ENCODE data around the gene BTBD9.

Gene BTBD9

DNA sequence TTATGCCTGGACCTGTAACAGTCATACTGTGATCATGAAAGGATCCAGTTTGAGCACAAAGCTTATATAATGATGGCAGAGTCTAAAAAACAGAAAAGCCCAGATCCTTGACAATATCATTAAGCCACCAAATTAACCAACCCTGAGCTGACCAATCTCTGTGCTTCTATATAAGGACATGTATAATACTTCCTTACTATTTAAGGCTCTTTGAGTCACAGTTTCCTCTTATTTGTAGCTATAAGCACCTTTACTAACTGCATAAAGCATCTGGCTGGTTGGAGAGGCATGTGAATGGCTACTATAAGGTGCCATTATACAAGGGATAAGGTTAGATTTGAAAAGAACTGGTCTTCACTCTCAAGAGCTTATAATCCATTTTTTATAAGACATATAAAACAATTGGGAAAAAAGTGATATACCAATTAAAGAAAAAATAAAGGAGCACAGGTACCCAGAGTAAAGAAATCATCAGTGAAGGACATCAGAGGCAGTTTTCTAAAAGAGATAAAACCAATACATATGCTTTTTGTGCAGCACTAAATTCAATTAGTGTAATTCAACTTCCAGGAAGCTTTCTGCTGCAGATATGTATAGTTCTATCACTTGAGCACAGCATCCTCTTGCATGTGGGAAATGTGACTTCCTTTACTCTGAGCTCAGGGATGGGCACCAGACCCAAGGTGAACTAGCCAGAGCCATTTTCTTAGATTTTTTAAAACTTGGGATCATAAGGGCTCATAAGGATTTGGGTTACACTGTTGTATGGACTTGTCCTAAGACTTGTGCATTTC lies 121.0 kb downstream of the BTBD9 start:
- TF ChIP-seq, protein P1, sequence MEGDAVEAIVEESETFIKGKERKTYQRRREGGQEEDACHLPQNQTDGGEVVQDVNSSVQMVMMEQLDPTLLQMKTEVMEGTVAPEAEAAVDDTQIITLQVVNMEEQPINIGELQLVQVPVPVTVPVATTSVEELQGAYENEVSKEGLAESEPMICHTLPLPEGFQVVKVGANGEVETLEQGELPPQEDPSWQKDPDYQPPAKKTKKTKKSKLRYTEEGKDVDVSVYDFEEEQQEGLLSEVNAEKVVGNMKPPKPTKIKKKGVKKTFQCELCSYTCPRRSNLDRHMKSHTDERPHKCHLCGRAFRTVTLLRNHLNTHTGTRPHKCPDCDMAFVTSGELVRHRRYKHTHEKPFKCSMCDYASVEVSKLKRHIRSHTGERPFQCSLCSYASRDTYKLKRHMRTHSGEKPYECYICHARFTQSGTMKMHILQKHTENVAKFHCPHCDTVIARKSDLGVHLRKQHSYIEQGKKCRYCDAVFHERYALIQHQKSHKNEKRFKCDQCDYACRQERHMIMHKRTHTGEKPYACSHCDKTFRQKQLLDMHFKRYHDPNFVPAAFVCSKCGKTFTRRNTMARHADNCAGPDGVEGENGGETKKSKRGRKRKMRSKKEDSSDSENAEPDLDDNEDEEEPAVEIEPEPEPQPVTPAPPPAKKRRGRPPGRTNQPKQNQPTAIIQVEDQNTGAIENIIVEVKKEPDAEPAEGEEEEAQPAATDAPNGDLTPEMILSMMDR (IDR thresholded peaks at IDR 0.05; ENCODE audit: low read depth, low read length), result no peak

DNA sequence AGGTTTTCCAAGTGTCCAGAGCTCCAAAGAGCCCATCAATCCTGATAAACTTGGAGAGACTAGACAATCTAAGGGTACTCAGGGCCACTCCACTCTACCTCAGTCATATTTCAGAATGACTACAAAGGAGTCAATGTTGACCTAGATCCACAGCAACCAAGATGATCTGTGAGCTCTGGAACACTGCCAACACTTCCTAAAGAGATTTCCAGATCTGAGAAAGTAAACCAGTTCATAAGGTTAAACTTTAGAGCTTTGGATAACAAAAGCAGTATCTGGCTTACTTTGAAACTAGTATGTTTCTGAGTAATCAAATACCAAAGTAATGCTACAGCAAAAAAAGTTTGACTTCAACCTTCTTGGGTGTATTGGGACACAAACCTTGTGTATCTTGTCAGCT lies 122.7 kb downstream of the BTBD9 start:
- no peaks in the 10 kb centered on the region for H3K9me3 ChIP-seq
- no peaks in the 10 kb centered on the region for H3K36me3 ChIP-seq
- no peak overlapping the region for H3K4me3 ChIP-seq (ENCODE audit: low read depth, low read length)
- H3K4me1 ChIP-seq, result peaks cover 41% of the 10 kb centered on the region
- TF ChIP-seq, protein P1 (IDR thresholded peaks at IDR 0.05; ENCODE audit: low read depth, low read length), result no peak
- H3K27me3 ChIP-seq, result no peaks in the 10 kb centered on the region
- no peak for DNase-seq

More for the DNA sequence above, 121.0 kb downstream of the BTBD9 start:
- peak; percentile 20 for DNase-seq
- H3K36me3 ChIP-seq, result no peaks in the 10 kb centered on the region
- H3K27me3 ChIP-seq, result no peaks in the 10 kb centered on the region
- H3K4me3 ChIP-seq (ENCODE audit: low read depth, low read length), result no peak overlapping the region
- H3K4me1 ChIP-seq, result peaks cover 40% of the 10 kb centered on the region
- H3K9me3 ChIP-seq, result no peaks in the 10 kb centered on the region

DNA sequence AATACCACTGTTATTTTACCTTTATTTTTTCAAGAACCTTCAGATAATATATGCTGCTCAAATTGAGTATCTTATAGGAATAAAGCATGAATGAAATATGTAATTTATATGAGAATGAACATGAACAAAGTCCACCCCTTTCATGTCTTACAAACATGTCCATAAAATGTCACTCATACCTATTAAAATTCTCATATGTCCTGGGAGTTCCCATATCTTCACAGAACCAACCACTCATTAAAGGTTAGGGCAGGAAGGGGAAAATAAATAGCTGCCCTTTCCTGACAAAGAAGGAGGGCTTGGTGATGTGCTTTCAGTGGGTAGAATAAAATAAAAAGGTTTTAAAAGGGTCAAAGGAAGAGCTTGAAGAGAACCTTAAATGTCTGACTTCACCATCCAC lies 125.3 kb downstream of the BTBD9 start:
- H3K4me3 ChIP-seq (ENCODE audit: low read depth, low read length), result no peak overlapping the region
- no peak for DNase-seq
- H3K36me3 ChIP-seq, result no peaks in the 10 kb centered on the region
- TF ChIP-seq, protein P1 (IDR thresholded peaks at IDR 0.05; ENCODE audit: low read depth, low read length), result no peak
- no peaks in the 10 kb centered on the region for H3K9me3 ChIP-seq
- H3K27me3 ChIP-seq, result no peaks in the 10 kb centered on the region
- peaks cover 38% of the 10 kb centered on the region for H3K4me1 ChIP-seq

DNA sequence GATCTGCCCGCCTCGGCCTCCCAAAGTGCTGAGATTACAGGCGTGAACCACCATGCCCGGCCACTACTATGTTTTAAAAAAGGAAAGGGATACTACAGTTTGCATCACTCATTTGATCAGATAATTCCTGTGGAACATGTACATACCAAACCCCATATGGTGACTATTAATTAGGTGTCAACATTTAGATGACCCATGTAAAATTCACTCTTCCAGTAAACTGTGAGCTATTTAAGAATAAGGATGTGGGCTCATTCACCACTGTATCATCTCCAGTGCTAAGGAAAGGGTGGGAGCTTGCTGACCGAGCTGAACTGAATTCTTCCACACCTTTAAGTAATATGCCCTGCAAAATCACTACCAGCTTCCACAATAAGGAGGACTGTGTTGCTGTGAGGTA lies 127.5 kb downstream of the BTBD9 start:
- Histone ChIP-seq H3K27me3 (no peaks in the 10 kb centered on the region), H3K4me1 (peaks cover 18% of the 10 kb centered on the region), H3K9me3 (no peaks in the 10 kb centered on the region), H3K36me3 (no peaks in the 10 kb centered on the region), H3K4me3 (ENCODE audit: low read depth, low read length) (no peak overlapping the region)
- TF ChIP-seq, protein P1 (IDR thresholded peaks at IDR 0.05; ENCODE audit: low read depth, low read length), result no peak
- no peak for DNase-seq

DNA sequence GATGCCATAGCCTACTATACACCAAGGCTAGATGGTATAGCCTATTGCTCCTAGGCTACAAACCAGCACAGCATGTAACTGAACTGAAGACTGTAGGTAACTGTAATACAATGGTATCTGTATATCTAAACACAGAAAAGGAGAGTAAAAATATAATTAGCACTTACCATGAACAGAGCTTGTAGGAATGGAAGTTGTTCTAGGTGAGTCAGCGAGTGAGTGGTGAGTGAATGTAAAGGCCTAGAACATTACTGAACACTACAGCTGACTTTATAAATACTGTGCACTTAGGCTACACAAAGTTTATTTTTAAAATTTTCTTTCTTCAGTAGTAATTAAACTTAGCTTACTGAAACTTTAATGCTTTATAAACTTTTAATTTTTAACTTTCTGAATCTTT lies 129.5 kb downstream of the BTBD9 start:
- H3K4me1 ChIP-seq, result peaks cover 7% of the 10 kb centered on the region; the same call in 1 of the 2 replicates
- no peaks in the 10 kb centered on the region for H3K27me3 ChIP-seq
- no peak overlapping the region for H3K4me3 ChIP-seq (ENCODE audit: low read depth, low read length)
- DNase-seq, result no peak
- no peaks in the 10 kb centered on the region for H3K36me3 ChIP-seq
- TF ChIP-seq, protein P1 (IDR thresholded peaks at IDR 0.05; ENCODE audit: low read depth, low read length), result no peak
- H3K9me3 ChIP-seq, result no peaks in the 10 kb centered on the region

DNA sequence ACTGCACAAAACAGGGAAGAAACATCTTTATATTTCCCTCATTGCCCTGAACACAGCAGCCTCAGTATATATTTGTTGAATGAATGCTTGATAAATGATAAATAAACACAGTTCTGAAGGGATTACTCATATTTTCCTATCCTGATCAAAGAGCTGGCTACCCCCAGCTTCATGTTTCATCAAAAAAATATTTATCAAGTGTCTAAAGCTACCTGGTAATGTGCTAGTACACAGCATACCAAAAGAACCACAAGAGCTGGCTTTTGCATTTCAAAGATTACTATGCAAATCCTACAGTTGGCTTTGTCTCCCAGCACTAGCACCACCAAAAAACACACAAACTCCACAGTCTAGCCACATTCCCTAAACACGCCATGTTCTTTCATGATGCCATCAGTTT lies 130.0 kb downstream of the BTBD9 start:
- DNase-seq, result no peak
- H3K27me3 ChIP-seq, result no peaks in the 10 kb centered on the region
- H3K9me3 ChIP-seq, result no peaks in the 10 kb centered on the region
- TF ChIP-seq, protein P1 (IDR thresholded peaks at IDR 0.05; ENCODE audit: low read depth, low read length), result no peak
- no peak overlapping the region for H3K4me3 ChIP-seq (ENCODE audit: low read depth, low read length)
- H3K4me1 ChIP-seq, result peaks cover 7% of the 10 kb centered on the region; the same call in 1 of the 2 replicates
- no peaks in the 10 kb centered on the region for H3K36me3 ChIP-seq
